ENCODE results near the gene ESPN. TPM values are rescaled to one million over a fixed set of nuclear protein-coding genes. Genes with fewer than 3 reads are reported as not detected.

ESPN gene
- total RNA-seq, 2 experiments from 2014 or later, result not detected

- Histone ChIP-seq H3K4me2 (ENCODE audit: low read length) (no peak overlapping the region), H3K9me3 (ENCODE audit: low read length) (no peaks in the 10 kb centered on the region), H3K36me3 (ENCODE audit: insufficient read depth, low read length) (no peaks in the 10 kb centered on the region), H3K9me2 (ENCODE audit: insufficient read depth, low read length) (no peaks in the 10 kb centered on the region), H3K79me2 (ENCODE audit: insufficient read depth, low read depth, low read length) (no peaks in the 10 kb centered on the region), H4K20me1 (ENCODE audit: insufficient read depth, low read length) (no peaks in the 10 kb centered on the region), H2AFZ (ENCODE audit: low read length) (no peak overlapping the region), H3K4me3 (ENCODE audit: low read depth, low read length, poor library complexity, severe bottlenecking) (no peak overlapping the region), H3K4me1 (ENCODE audit: insufficient read depth, low read length, poor library complexity, severe bottlenecking) (no peaks in the 10 kb centered on the region), H3K27ac (ENCODE audit: low read depth, low read length, poor library complexity, severe bottlenecking) (no peak overlapping the region)
- intact Hi-C loops (cut with micrococcal nuclease; ENCODE audit: unreplicated experiment), result no loop called here
- ChIA-PET CTCF (ENCODE audit: unreplicated experiment) (no interaction called here), POLR2A (no interaction called here)
- TF ChIP-seq CTCF (conservative IDR thresholded peaks at IDR 0.05; ENCODE audit: low read length), result no peak
- TF ChIP-seq EZH2phosphoT487 (IDR thresholded peaks at IDR 0.05; ENCODE audit: borderline replicate concordance, low read depth, low read length), result no peak
- no TSS peak for BruUV-seq (replicated peaks)
- DNase-seq (ENCODE audit: low spot score), result no peak
Measured at GRCh38 chr1:6425658-6426057, 1.1 kb downstream of the ESPN start.

GRCh38 chr1:6426277-6426971 lies 1.8 kb downstream of the ESPN start:
- Histone ChIP-seq H3K36me3 (ENCODE audit: insufficient read depth, low read length) (no peaks in the 10 kb centered on the region), H3K4me2 (ENCODE audit: low read length) (no peak overlapping the region), H3K4me1 (ENCODE audit: insufficient read depth, low read length, poor library complexity, severe bottlenecking) (no peaks in the 10 kb centered on the region), H3K27ac (ENCODE audit: low read depth, low read length, poor library complexity, severe bottlenecking) (no peak overlapping the region), H3K79me2 (ENCODE audit: insufficient read depth, low read depth, low read length) (no peaks in the 10 kb centered on the region), H4K20me1 (ENCODE audit: insufficient read depth, low read length) (no peaks in the 10 kb centered on the region), H3K9me3 (ENCODE audit: low read length) (no peaks in the 10 kb centered on the region), H3K9me2 (ENCODE audit: insufficient read depth, low read length) (no peaks in the 10 kb centered on the region), H2AFZ (ENCODE audit: low read length) (no peak overlapping the region), H3K4me3 (ENCODE audit: low read depth, low read length, poor library complexity, severe bottlenecking) (no peak overlapping the region)
- BruUV-seq (replicated peaks), result no TSS peak
- POLR2A ChIA-PET, result no interaction called here
- DNase-seq (ENCODE audit: low spot score), result no peak
- intact Hi-C loops (cut with micrococcal nuclease; ENCODE audit: unreplicated experiment), result no loop called here
- TF ChIP-seq CTCF (conservative IDR thresholded peaks at IDR 0.05; ENCODE audit: low read length), result no peak
- TF ChIP-seq EZH2phosphoT487 (IDR thresholded peaks at IDR 0.05; ENCODE audit: borderline replicate concordance, low read depth, low read length), result no peak
- CTCF ChIA-PET (ENCODE audit: unreplicated experiment), result no interaction called here

- no peak overlapping the region for H3K27ac ChIP-seq (ENCODE audit: low read depth, low read length, poor library complexity, severe bottlenecking)
- DNase-seq (ENCODE audit: low spot score), result no peak
- H3K36me3 ChIP-seq (ENCODE audit: insufficient read depth, low read length), result no peaks in the 10 kb centered on the region
- H3K4me1 ChIP-seq (ENCODE audit: insufficient read depth, low read length, poor library complexity, severe bottlenecking), result no peaks in the 10 kb centered on the region
- no peaks in the 10 kb centered on the region for H3K9me3 ChIP-seq (ENCODE audit: low read length)
- H3K79me2 ChIP-seq (ENCODE audit: insufficient read depth, low read depth, low read length), result no peaks in the 10 kb centered on the region
- no peak overlapping the region for H3K4me2 ChIP-seq (ENCODE audit: low read length)
- no peak overlapping the region for H2AFZ ChIP-seq (ENCODE audit: low read length)
- no peaks in the 10 kb centered on the region for H3K9me2 ChIP-seq (ENCODE audit: insufficient read depth, low read length)
- no peak overlapping the region for H3K4me3 ChIP-seq (ENCODE audit: low read depth, low read length, poor library complexity, severe bottlenecking)
- H4K20me1 ChIP-seq (ENCODE audit: insufficient read depth, low read length), result no peaks in the 10 kb centered on the region
- no TSS peak for BruUV-seq (replicated peaks)
- ChIA-PET CTCF (ENCODE audit: unreplicated experiment) (no interaction called here), POLR2A (no interaction called here)
- intact Hi-C loops (cut with micrococcal nuclease; ENCODE audit: unreplicated experiment), result no loop called here
- TF ChIP-seq EZH2phosphoT487 (IDR thresholded peaks at IDR 0.05; ENCODE audit: borderline replicate concordance, low read depth, low read length) (no peak), CTCF (conservative IDR thresholded peaks at IDR 0.05; ENCODE audit: low read length) (no peak)
Measured at GRCh38 chr1:6426972-6427350, 2.4 kb downstream of the ESPN start.

All from OCI-LY7 (cell line).